ENCODE results near the gene MRPL10.

GRCh38 chr17:47802341-47803022 is 28.9 kb downstream of the MRPL10 start:
- peak; percentile 27 to 60 (median 50) for TF ChIP-seq CTCF (IDR thresholded peaks at IDR 0.05)
- TF ChIP-seq POLR2A (IDR thresholded peaks at IDR 0.05) = no peak

Measured in heart left ventricle (tissue), 13 donors.